ENCODE data around the gene AP1S3. TPM values are rescaled to one million over a fixed set of nuclear protein-coding genes. Genes with fewer than 3 reads are reported as not detected.

AP1S3 gene
- total RNA-seq, 1 donor from 2014 or later = 6.4 TPM

DNA sequence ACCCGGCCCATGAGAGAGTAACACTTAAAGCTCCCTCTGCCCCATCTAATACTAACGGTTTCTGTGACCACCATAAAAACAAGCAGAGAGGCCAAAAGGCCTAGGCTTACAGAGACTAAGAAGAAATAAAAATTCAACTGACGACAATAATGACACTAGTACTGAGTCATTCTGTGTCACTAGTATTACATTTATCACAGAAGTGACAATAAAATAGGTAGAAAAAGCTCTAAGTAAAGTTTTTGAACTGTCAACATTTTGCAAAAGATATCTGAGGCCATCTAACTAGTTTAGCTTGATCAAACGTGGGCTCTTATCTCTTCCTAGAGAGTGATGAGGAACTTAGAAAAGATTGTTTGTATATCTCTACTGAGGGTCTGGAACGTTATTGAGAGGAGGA lies 35.6 kb downstream of the AP1S3 start:
- Histone ChIP-seq H3K36me3 (no peaks in the 10 kb centered on the region), H3K9me3 (no peaks in the 10 kb centered on the region), H3K27ac (no peak overlapping the region), H3K27me3 (ENCODE audit: low read depth) (no peaks in the 10 kb centered on the region), H3K4me3 (no peak overlapping the region), H3K4me1 (no peaks in the 10 kb centered on the region)
- TF ChIP-seq, protein P1, sequence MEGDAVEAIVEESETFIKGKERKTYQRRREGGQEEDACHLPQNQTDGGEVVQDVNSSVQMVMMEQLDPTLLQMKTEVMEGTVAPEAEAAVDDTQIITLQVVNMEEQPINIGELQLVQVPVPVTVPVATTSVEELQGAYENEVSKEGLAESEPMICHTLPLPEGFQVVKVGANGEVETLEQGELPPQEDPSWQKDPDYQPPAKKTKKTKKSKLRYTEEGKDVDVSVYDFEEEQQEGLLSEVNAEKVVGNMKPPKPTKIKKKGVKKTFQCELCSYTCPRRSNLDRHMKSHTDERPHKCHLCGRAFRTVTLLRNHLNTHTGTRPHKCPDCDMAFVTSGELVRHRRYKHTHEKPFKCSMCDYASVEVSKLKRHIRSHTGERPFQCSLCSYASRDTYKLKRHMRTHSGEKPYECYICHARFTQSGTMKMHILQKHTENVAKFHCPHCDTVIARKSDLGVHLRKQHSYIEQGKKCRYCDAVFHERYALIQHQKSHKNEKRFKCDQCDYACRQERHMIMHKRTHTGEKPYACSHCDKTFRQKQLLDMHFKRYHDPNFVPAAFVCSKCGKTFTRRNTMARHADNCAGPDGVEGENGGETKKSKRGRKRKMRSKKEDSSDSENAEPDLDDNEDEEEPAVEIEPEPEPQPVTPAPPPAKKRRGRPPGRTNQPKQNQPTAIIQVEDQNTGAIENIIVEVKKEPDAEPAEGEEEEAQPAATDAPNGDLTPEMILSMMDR (IDR thresholded peaks at IDR 0.05) = no peak
- ATAC-seq = no peak
- DNase-seq = no peak
- intact Hi-C loops (cut with DNase I) = no loop called here

DNA sequence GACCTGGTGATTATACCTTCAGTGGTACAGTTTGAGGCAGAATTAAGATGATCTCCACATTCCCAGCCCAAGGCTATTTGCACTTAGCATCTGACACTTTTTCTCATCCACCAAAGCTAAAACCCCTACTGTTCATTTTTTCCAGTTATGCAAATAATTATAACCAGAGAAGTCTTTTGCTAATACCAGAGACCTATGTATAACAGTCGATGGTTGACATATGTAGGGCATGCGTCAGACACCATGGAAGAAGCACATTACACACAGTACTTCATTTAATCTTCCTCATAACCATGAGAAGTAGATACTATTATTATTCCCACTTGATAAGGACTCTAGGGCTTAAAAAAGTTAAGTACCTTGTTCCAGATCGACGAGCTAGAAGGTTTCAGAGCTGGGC lies 36.5 kb downstream of the AP1S3 start:
- H3K36me3 ChIP-seq = no peaks in the 10 kb centered on the region
- no peaks in the 10 kb centered on the region for H3K27me3 ChIP-seq (ENCODE audit: low read depth)
- TF ChIP-seq, protein P1 (IDR thresholded peaks at IDR 0.05) = no peak
- H3K4me1 ChIP-seq = no peaks in the 10 kb centered on the region
- no peaks in the 10 kb centered on the region for H3K9me3 ChIP-seq
- intact Hi-C loops (cut with DNase I) = no loop called here
- H3K4me3 ChIP-seq = no peak overlapping the region
- no peak for DNase-seq
- no peak overlapping the region for H3K27ac ChIP-seq
- no peak for ATAC-seq

DNA sequence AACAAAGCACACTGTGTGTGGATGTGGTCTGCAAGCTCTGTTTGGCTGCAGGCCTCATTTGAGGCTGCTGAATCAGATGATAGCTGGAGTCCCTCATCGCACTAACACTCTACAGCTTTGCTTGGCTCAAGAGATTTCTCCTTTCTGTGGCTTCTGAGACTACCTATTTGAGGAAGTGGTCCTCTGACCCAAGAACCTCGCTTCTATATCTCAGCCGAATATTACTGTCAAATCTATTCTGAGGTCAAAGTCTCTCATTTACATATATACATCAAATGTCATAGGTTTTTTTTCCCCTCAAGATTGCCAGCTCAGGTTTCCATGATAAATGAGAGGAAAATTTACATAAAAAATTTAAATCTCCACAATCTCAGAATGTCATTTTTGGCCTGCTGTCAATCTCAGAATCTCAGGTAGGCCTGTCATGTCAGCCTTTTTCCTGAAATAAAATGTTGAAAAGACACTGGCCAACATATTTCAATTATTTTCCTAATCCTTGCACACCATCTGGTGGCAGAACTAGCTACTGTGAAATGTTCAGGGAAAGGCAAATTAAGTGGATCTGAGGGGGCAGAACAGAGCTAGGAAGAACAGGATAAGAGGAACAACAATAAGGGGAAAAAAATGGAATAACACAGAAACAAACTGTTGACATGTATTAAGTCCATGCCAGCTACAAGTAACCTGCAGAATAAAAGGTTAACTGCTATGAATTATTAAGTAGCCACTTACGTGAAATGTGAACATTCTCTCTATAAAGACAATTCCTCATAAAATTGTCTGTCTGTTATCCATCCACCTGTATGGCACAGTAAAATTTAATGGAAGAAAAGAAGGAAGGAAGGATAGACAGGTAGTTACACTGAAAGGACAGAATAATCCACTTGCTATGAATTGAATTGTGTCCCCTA lies 39.3 kb downstream of the AP1S3 start:
- DNase-seq = no peak
- H3K4me3 ChIP-seq = no peak overlapping the region
- intact Hi-C loops (cut with DNase I) = no loop called here
- H3K27ac ChIP-seq = no peak overlapping the region
- H3K27me3 ChIP-seq (ENCODE audit: low read depth) = no peaks in the 10 kb centered on the region
- no peaks in the 10 kb centered on the region for H3K9me3 ChIP-seq
- ATAC-seq = peak; percentile 51 to 66
- TF ChIP-seq, protein P1 (IDR thresholded peaks at IDR 0.05) = peak; percentile 41
- no peaks in the 10 kb centered on the region for H3K36me3 ChIP-seq
- H3K4me1 ChIP-seq = no peaks in the 10 kb centered on the region

DNA sequence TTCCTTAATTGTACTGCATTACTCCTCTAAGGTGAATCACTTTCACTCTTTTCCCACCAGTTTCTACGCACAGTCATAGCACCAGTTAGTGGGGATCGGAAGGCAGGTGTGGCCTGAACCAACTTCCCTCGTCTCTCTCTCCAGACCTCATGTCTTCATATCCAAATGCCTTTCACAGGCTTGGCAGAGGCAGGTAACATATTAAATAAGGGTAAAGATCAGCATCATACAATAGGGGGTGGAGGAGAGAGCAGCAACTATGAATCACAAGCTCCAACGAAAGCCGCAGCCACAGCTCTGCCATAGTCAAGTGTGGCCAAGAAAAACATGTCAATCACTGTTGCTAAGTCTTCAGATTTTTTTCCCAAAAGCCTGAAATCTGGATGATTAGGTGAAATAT lies 40.3 kb downstream of the AP1S3 start:
- TF ChIP-seq, protein P1 (IDR thresholded peaks at IDR 0.05) = no peak
- ATAC-seq = no peak
- Histone ChIP-seq H3K4me3 (no peak overlapping the region), H3K36me3 (no peaks in the 10 kb centered on the region), H3K4me1 (no peaks in the 10 kb centered on the region), H3K27me3 (ENCODE audit: low read depth) (no peaks in the 10 kb centered on the region), H3K9me3 (peaks cover 7% of the 10 kb centered on the region), H3K27ac (peak overlapping the region; percentile 24)
- no peak for DNase-seq
- intact Hi-C loops (cut with DNase I) = no loop called here

DNA sequence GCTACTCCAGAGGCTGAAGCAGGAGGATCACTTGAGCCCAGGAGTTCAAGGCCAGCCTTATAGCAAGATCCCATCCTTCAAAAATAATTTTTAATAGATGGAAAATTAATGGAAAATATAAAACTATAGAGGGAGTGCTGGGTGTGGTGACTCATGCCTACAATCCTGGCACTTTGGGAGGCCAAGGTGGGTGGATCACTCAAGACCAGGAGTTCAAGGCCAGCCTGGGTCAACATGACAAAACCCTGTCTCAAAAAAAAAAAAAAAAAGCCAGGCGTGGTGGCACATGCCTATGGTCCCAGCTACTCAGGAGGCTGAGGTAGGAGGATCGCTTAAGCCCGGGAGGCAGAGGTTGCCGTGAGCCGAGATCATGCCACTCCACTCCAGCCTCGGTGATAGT lies 48.0 kb downstream of the AP1S3 start:
- no peaks in the 10 kb centered on the region for H3K4me1 ChIP-seq
- H3K27ac ChIP-seq = no peak overlapping the region
- H3K9me3 ChIP-seq = peaks cover 11% of the 10 kb centered on the region
- TF ChIP-seq, protein P1 (IDR thresholded peaks at IDR 0.05) = no peak
- H3K4me3 ChIP-seq = no peak overlapping the region
- H3K36me3 ChIP-seq = no peaks in the 10 kb centered on the region
- DNase-seq (no peak), ATAC-seq (no peak)
- no peaks in the 10 kb centered on the region for H3K27me3 ChIP-seq (ENCODE audit: low read depth)
- intact Hi-C loops (cut with DNase I) = no loop called here
